GM12874 (cell line): ENCODE data around the gene FOXQ1.

Source experiments
- TF ChIP-seq, protein P1 (sequence below): IDR thresholded peaks from 2 replicates; pipeline ENCODE4 v1.5.1; 2011; ENCODE audit warnings: low read depth, mild to moderate bottlenecking, control low read depth, low read length, moderate library complexity; ENCODE audit not compliant: insufficient read depth

Gene FOXQ1

DNA sequence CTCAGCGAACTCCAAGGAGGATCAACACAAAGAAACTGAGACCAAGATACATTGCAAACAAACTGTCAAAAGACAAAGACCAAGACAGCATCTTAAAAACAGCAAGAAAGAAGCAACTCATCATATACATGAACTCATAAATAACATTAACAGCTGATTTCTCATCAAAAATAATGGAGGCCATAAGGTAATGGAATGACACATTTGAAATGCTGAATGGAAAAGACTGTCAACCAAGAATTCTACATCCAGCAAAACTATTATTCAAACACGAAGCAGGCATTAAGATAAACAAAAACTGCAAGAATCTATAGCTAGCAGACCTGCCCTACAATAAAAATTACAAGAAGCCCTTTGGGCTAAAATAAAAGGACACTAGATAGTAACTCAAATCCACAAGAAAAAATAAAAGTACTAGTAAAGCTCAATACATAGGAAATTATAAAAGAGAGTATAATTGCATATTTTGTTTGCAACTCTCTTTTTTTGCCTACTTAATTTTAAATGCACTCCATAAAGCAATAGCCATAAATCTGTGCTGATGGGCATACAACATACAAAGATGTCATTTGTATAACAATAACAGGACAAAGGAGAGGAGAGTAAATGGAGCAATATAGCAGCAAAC lies 39.6 kb downstream of the FOXQ1 start:
- TF ChIP-seq, protein P1, sequence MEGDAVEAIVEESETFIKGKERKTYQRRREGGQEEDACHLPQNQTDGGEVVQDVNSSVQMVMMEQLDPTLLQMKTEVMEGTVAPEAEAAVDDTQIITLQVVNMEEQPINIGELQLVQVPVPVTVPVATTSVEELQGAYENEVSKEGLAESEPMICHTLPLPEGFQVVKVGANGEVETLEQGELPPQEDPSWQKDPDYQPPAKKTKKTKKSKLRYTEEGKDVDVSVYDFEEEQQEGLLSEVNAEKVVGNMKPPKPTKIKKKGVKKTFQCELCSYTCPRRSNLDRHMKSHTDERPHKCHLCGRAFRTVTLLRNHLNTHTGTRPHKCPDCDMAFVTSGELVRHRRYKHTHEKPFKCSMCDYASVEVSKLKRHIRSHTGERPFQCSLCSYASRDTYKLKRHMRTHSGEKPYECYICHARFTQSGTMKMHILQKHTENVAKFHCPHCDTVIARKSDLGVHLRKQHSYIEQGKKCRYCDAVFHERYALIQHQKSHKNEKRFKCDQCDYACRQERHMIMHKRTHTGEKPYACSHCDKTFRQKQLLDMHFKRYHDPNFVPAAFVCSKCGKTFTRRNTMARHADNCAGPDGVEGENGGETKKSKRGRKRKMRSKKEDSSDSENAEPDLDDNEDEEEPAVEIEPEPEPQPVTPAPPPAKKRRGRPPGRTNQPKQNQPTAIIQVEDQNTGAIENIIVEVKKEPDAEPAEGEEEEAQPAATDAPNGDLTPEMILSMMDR: no peak

DNA sequence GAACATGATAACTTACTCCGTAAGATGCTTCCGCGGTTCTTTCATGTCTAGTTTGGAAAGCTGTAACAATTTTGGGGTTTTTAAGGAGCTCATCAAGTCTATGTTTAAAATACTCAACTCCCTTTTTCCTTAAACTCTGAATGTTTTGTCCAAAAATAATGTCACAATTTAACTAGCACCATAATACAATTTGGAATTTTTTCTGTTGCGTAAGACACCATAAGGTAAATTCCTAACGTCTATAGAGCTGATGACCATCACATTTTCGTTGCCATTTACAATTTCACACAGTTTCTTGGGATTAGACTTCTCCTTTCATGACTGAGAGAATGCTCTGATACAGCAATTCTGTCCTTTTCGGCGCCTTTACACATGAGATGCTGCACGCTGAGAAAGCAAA lies 50.7 kb downstream of the FOXQ1 start:
- TF ChIP-seq, protein P1: no peak

DNA sequence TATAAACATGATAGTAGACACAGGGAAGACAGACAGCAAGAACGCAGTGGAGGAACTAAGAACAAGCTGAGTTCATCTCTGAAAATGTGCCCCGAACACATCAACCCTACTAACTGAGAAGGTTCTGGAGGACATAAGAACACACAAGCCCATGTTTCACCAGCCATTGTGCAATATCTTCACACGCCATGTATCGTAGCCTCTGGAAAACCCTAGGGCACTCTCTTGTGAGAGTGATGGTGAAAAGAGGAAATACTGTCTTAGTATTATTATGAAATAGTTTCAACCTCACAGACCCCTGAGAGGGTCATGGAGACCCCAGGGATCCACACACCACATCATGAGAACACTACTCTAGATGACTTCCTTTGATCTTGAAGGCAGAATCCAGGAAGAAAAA lies 51.4 kb downstream of the FOXQ1 start:
- TF ChIP-seq, protein P1: no peak

DNA sequence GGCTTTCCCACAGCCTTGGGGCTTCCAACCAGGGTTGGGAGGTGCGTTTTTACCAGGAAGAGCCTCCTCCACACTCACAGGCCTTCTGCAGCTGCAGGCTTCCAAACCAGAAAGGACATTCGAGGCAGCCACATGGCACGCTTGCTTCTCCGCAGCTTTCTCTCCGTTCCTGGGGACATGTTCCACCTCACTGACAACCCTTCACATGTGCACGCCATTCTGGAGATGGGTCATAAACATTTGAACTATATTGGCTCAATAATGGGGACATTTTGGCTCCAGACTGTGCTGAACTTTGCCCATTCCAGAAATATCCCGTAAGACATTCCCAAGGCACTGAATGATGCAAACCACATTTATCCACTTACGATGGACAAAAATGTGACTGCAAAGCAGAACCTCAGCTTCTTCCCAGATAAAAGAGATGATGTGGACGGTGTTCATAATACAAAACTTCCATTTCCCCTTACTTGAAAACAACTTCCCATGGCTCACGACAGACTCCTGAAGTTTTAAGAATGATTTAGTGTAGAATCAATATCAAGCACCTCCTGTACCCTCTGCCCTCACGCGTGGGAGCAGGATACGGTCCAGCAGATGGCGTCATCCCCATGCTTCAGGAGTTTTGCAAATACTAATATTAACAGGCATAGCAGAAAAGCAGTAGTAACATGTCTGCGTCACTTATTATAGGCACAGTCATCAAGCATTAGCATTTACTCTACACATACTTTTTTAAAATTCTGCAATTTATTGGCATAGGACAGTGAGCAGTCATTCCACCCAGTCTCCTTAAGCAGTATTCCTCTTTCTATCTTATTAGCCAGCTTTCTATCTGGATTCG lies 52.1 kb downstream of the FOXQ1 start:
- TF ChIP-seq, protein P1: no peak
